ENCODE results near the gene ARHGAP40. TPM values are rescaled to one million over a fixed set of nuclear protein-coding genes. Genes with fewer than 3 reads are reported as not detected.

ARHGAP40 gene
- total RNA-seq, 1 experiment from 2014 or later: 0.08 TPM

DNA sequence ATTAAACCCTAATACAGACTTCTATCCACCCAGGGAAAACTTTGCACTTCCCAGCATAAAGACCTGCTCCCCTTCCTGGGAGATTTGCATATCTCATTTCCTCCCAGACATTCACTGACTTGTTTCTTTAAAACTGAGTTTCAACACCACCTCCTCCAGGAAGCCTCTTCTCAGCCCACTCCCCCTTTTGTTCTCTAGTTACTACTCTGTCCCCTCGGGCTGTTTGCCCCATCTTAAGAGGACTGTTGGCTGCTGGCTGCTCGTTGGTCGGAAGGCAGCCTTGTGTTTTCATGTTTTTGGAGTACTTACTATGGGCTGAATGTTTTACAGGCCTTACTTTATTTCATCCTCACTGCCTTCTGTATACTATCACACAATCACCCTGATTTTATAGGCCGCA, 6.6 kb downstream of the ARHGAP40 start:
- in situ Hi-C loops (cut with HindIII; ENCODE audit: low pct_unique_long_range_greater_than_20kb, low sequenced_read_pairs): no loop called here
- no peak for DNase-seq (ENCODE audit: low read depth, low spot score)

DNA sequence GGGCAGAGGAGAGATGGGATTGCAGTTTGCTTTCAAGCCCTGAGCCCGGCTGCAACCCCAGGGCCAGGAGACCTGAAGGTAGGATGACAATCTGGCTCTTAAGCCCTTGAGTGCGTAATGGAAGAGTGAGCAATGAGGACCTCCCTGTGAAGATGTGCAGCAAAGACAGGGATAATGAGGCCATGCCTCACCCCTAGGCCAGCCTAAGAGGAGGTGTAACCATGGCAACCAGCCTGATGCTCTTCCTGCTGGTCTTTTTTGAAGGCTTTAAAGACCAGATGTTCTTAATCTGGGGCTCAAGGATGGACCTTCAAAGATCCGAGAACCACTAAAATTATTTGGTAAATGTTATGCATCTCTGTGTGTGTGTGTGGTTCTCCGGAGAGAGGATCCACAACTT, 8.2 kb downstream of the ARHGAP40 start:
- no peak for DNase-seq (ENCODE audit: low read depth, low spot score)
- in situ Hi-C loops (cut with HindIII; ENCODE audit: low pct_unique_long_range_greater_than_20kb, low sequenced_read_pairs): no loop called here

GRCh38 chr20:38610521-38610920, 8.9 kb downstream of the ARHGAP40 start:
- in situ Hi-C loops (cut with HindIII; ENCODE audit: low pct_unique_long_range_greater_than_20kb, low sequenced_read_pairs): no loop called here
- DNase-seq (ENCODE audit: low read depth, low spot score): no peak

DNA sequence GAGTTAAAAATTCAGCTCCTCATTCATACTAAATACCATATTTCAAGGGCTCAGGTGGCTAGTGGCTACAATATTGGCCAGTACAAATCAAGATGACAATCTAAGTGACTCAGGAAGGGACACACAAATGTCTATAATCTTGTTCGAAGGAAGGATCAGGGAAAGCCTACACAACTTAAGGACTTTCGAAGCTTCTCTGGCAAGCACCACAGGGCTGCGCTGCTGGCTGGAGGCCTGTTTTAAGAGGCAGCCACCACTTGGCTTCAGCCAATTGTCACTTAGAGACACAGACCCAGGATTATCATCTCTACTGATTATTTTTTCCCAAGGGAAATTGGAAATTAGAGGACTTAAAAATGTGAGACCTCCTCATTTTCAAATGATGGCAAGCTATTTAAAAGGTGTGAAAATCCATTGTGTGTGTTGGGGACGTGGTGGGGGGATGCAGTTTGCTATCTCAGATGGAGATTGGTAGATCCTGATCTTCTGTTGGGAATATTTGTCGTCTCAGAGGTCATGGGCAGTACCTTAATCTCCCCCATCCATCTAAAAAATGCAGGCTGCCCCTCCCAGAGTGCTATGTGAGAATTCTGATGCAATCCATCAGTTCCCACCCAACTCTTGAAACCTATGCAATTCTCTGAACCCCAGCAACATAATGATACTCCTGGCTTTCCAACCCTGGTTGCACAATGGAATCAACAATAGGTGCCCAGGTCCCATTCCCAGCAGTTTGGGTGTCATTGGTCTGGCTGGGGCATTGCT, 11.3 kb downstream of the ARHGAP40 start:
- in situ Hi-C loops (cut with HindIII; ENCODE audit: low pct_unique_long_range_greater_than_20kb, low sequenced_read_pairs): no loop called here
- DNase-seq (ENCODE audit: low read depth, low spot score): no peak

DNA sequence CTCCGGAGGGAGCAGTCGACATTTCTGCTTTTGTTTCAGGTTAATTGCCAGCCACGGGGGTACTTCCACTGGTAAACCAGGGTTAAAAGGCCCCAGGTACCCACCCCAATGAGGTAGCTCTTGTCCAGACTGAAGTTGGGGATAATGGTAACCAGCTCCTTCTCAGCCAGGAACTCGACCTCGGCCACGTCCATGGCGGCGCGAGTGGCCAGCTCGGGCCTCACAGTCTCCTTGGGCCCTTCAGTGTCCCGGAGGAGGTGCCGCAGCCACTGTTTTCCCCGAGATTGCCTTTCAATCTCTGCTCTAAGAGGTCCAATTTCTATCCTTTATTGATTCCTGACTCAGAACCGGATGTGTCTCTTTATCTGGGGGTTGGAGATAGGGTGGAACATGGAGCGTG, 13.7 kb downstream of the ARHGAP40 start:
- in situ Hi-C loops (cut with HindIII; ENCODE audit: low pct_unique_long_range_greater_than_20kb, low sequenced_read_pairs): no loop called here
- DNase-seq (ENCODE audit: low read depth, low spot score): no peak

- in situ Hi-C loops (cut with HindIII; ENCODE audit: low pct_unique_long_range_greater_than_20kb, low sequenced_read_pairs): no loop called here
Observed at GRCh38 chr20:38616457-38616856, 14.8 kb downstream of the ARHGAP40 start.

DNA sequence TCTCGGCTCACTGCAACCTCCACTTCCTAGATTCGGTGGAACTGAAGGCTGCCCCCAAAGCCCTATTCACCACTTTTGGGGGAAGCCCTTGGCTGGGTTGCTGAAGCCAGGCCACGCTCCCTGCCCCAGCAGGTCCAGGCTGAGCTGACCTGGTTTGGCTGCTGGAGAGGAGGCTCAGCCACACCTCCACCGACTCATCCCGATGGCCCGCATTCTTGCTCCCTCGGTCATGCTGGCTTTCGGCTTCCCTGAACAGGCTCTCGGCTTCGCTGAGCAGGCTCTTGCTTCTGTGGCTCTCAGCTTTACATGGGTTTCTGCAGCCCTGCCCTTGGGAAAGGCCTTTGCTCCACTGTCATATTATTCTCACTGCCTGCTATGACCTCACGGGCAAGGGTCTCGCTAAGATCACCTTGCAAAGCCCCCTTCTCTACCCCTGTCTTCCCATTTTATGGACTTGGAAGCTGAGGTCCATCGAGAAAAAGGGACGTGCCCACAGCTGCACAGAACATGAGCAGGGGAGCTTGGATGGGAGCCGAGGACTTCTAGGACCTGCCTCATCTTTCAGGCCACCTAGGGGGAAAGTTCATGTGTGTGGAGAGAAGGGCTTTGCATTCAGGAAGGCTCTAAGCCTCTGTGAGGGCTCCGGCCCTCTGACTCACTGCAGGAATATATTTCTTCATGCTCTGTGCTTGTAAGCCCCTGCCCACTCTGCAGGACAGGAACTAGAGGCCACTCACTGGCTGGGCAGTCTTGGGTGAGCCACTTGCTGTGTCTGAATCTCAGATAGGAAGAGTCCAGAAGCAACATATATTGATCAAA, 15.6 kb downstream of the ARHGAP40 start:
- in situ Hi-C loops (cut with HindIII; ENCODE audit: low pct_unique_long_range_greater_than_20kb, low sequenced_read_pairs): no loop called here
- no peak for DNase-seq (ENCODE audit: low read depth, low spot score)

More at GRCh38 chr20:38616457-38616856, 14.8 kb downstream of the ARHGAP40 start:
- DNase-seq (ENCODE audit: low read depth, low spot score): no peak

DNA sequence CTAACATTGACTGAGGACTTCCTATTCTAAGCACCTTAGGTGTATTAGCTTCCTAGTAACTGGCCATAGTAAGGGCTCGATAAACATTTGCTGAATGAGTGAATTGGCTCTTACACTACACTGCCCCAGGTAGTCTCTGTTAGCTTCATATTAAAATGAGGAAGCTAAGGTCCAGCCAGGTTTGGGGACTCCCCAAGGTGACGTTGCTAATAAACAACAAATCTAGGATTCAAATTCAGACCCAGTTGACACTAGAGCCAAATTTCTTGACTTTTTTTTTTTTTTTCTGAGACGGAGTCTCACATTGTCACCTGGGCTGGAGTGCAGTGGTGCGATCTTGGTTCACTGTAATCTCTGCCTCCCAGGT, 16.2 kb downstream of the ARHGAP40 start:
- in situ Hi-C loops (cut with HindIII; ENCODE audit: low pct_unique_long_range_greater_than_20kb, low sequenced_read_pairs): no loop called here

DNA sequence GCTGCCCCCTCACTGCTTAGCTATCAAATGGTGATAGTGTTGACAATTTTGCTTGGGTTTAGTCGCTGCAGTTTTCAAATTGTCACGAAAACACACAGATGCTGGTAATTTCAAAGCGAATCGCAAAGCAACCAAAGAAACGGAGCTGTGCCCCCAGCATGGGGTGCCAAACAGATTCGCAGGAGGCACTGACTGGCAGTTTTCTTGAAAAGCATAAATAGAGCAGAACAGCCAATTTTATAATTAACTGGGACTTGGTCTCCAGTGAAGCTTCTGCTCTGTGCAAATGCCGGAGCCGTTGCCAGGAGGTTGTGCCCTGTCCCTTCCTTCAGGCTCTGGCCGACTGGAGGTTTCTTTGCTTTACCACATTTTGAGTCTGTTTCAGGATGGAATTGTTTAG, 18.8 kb downstream of the ARHGAP40 start:
- in situ Hi-C loops (cut with HindIII; ENCODE audit: low pct_unique_long_range_greater_than_20kb, low sequenced_read_pairs): no loop called here
- no peak for DNase-seq (ENCODE audit: low read depth, low spot score)

More for the DNA sequence above, 16.2 kb downstream of the ARHGAP40 start:
- DNase-seq (ENCODE audit: low read depth, low spot score): no peak

DNA sequence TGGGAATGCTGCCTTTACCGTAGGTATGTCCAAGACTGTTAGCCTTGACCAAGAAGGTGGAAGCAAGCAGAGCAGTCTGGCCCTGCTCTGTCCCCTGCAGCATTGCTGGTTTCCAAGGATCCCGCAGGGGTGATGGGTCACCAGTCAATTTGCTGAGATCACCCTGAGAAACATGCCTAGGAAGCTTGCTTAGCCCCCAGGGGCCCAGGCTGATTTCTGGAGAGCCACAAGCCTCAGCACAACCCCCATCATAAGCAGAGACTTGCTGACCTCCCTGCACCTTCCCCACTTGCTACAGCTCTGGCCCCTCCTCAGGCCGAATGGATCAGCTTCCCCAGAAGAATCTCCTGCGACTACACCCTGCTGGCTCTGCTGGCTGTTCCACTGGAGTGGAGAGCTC, 21.5 kb downstream of the ARHGAP40 start:
- DNase-seq (ENCODE audit: low read depth, low spot score): no peak
- in situ Hi-C loops (cut with HindIII; ENCODE audit: low pct_unique_long_range_greater_than_20kb, low sequenced_read_pairs): no loop called here

- in situ Hi-C loops (cut with HindIII; ENCODE audit: low pct_unique_long_range_greater_than_20kb, low sequenced_read_pairs): no loop called here
Observed at GRCh38 chr20:38624084-38624483, 22.5 kb downstream of the ARHGAP40 start.

GRCh38 chr20:38625896-38626295, 24.3 kb downstream of the ARHGAP40 start:
- DNase-seq (ENCODE audit: low read depth, low spot score): no peak
- in situ Hi-C loops (cut with HindIII; ENCODE audit: low pct_unique_long_range_greater_than_20kb, low sequenced_read_pairs): no loop called here

More at GRCh38 chr20:38624084-38624483, 22.5 kb downstream of the ARHGAP40 start:
- no peak for DNase-seq (ENCODE audit: low read depth, low spot score)

DNA sequence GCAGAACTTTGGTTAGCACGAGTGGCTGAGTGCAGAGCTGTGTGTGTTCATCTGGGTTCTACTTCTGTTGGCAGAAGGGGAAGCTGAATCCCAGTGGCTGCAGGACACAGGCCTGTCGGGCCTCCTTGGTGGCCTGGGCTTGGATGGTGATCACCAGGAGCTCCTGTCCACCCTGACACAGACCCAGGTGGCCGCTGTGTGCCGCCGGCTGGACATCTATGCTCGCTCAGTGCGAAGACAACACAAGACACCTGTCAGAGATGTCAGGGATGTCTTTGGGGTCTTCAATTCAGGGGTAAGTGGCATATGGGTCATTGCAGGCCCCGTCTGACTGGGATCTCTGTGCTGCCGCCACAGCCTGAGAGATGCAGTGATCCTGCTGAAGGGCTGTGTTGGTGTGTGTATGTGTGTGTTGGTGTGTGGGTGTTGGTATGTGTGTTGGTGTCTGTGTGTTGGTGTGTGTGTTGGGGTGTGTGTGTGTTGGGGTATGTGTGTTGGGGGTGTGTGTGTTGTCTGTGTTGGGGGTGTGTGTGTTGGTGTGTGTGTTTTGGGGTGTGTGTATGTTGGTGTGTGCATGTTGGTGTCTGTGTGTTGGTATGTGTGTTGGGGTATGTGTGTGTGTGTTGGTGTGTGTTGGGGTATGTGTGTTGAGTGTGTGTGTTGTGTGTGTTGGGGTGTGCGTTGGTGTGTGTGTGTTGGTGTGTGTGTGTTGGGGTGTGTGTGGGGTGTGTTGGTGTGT, 25.5 kb downstream of the ARHGAP40 start:
- in situ Hi-C loops (cut with HindIII; ENCODE audit: low pct_unique_long_range_greater_than_20kb, low sequenced_read_pairs): no loop called here
- DNase-seq (ENCODE audit: low read depth, low spot score): no peak

- in situ Hi-C loops (cut with HindIII; ENCODE audit: low pct_unique_long_range_greater_than_20kb, low sequenced_read_pairs): no loop called here
- no peak for DNase-seq (ENCODE audit: low read depth, low spot score)
Observed at GRCh38 chr20:38628580-38629470, 27.2 kb downstream of the ARHGAP40 start.

GRCh38 chr20:38629979-38630378, 28.4 kb downstream of the ARHGAP40 start:
- in situ Hi-C loops (cut with HindIII; ENCODE audit: low pct_unique_long_range_greater_than_20kb, low sequenced_read_pairs): no loop called here
- DNase-seq (ENCODE audit: low read depth, low spot score): no peak

- DNase-seq (ENCODE audit: low read depth, low spot score): no peak
- in situ Hi-C loops (cut with HindIII; ENCODE audit: low pct_unique_long_range_greater_than_20kb, low sequenced_read_pairs): no loop called here
Observed at GRCh38 chr20:38630727-38631126, 29.1 kb downstream of the ARHGAP40 start.

Measured in SK-MEL-5 (cell line).